Caki2 (cell line): ENCODE measurements around the gene KIF1B. TPM values are rescaled to one million over a fixed set of nuclear protein-coding genes. Genes with fewer than 3 reads are reported as not detected.
"Not testable (repeated sequence)": the region's sequence is repeated elsewhere in the genome, so short reads cannot be mapped to it uniquely, and the experiment has no call there.

Experiments
- DNase-seq: peaks from one replicate; pipeline ENCODE4 v3.0.0-alpha.2; 2015; ENCODE audit warnings: low read depth
- in situ Hi-C: cut with HindIII; loops from 2 replicates; pipeline ENCODE4 v1.10.0; 2016; ENCODE audit warnings: low sequenced_read_pairs, low pct_unique_long_range_greater_than_20kb, mixed read lengths
- total RNA-seq: library from RNA; depleted of rRNA; stranded (reverse); fragments of >200 nt; shearing (Covaris generic); gene quantifications from 2 replicates; pipeline ENCODE4 v1.2.3, GENCODE V29; 2014; ENCODE audit warnings: low replicate concordance

KIF1B gene
- total RNA-seq, 1 experiment from 2014 or later, result 8.0 TPM

- DNase-seq, in situ Hi-C loops: not testable (repeated sequence)
Observed at GRCh38 chr1:10259547-10259946, 49.2 kb downstream of the KIF1B start.

- no peak for DNase-seq
- in situ Hi-C loops, result no loop called here
Observed at GRCh38 chr1:10263450-10264082, 53.2 kb downstream of the KIF1B start.

- in situ Hi-C loops, result no loop called here
- no peak for DNase-seq
Observed at GRCh38 chr1:10265027-10265426, 54.7 kb downstream of the KIF1B start.

- in situ Hi-C loops, result no loop called here
- no peak for DNase-seq
Observed at GRCh38 chr1:10265900-10266299, 55.5 kb downstream of the KIF1B start.

- in situ Hi-C loops, result no loop called here
Observed at GRCh38 chr1:10267319-10267718, 56.9 kb downstream of the KIF1B start.

GRCh38 chr1:10267921-10268320, 57.6 kb downstream of the KIF1B start:
- in situ Hi-C loops, result no loop called here
- DNase-seq, result no peak

More at GRCh38 chr1:10267319-10267718, 56.9 kb downstream of the KIF1B start:
- DNase-seq, result no peak

GRCh38 chr1:10271090-10271489, 60.7 kb downstream of the KIF1B start:
- in situ Hi-C loops, result no loop called here
- DNase-seq, result no peak

GRCh38 chr1:10271869-10272268, 61.5 kb downstream of the KIF1B start:
- in situ Hi-C loops, result no loop called here

GRCh38 chr1:10272274-10272673, 61.9 kb downstream of the KIF1B start:
- in situ Hi-C loops, result no loop called here

More at GRCh38 chr1:10271869-10272268, 61.5 kb downstream of the KIF1B start:
- DNase-seq, result no peak

GRCh38 chr1:10278880-10279279, 68.5 kb downstream of the KIF1B start:
- in situ Hi-C loops, result no loop called here
- DNase-seq, result no peak

More at GRCh38 chr1:10272274-10272673, 61.9 kb downstream of the KIF1B start:
- DNase-seq, result no peak

GRCh38 chr1:10280439-10281350, 70.3 kb downstream of the KIF1B start:
- no peak for DNase-seq

GRCh38 chr1:10283318-10283984, 73.1 kb downstream of the KIF1B start:
- DNase-seq, result peak; percentile 8
- in situ Hi-C loops, result no loop called here

More at GRCh38 chr1:10280439-10281350, 70.3 kb downstream of the KIF1B start:
- in situ Hi-C loops, result no loop called here

GRCh38 chr1:10286244-10286643, 75.9 kb downstream of the KIF1B start:
- no peak for DNase-seq
- in situ Hi-C loops, result no loop called here

- in situ Hi-C loops, result no loop called here
- DNase-seq, result no peak
Observed at GRCh38 chr1:10287023-10287645, 76.8 kb downstream of the KIF1B start.

- no peak for DNase-seq
Observed at GRCh38 chr1:10288029-10288615, 77.8 kb downstream of the KIF1B start.

GRCh38 chr1:10291705-10292104, 81.3 kb downstream of the KIF1B start:
- DNase-seq, result no peak
- in situ Hi-C loops, result no loop called here

More at GRCh38 chr1:10288029-10288615, 77.8 kb downstream of the KIF1B start:
- in situ Hi-C loops, result no loop called here

- in situ Hi-C loops, result no loop called here
- DNase-seq, result no peak
Observed at GRCh38 chr1:10292188-10292587, 81.8 kb downstream of the KIF1B start.

GRCh38 chr1:10295481-10296085, 85.2 kb downstream of the KIF1B start:
- in situ Hi-C loops, result no loop called here

More at GRCh38 chr1:10295481-10296085, 85.2 kb downstream of the KIF1B start:
- no peak for DNase-seq
